SK-N-SH treated with all-trans-retinoic acid at 6 μM for 48 hours (cell line): ENCODE results near the gene SERTAD3.

ENCODE experiments used
- ATAC-seq: fragments of 200-7000 bp; cut with Tn5 transposase; 3 replicates; pipeline ENCODE4 v1.9.1; 2020; ENCODE audit warnings: mild to moderate bottlenecking, moderate library complexity
- ARNTL ChIP-seq: fragments of 450-650 bp; formaldehyde crosslinking; IDR thresholded peaks from 2 replicates; pipeline ENCODE4 v1.5.0; 2020; ENCODE audit warnings: low read depth, mild to moderate bottlenecking, moderate library complexity, borderline replicate concordance
- BACH2 ChIP-seq: fragments of 250-450 bp; sonication (Bioruptor Pico); IDR thresholded peaks from 2 replicates; pipeline ENCODE4 v1.9.0; 2021; ENCODE audit warnings: mild to moderate bottlenecking, borderline replicate concordance
- CSDC2 ChIP-seq: fragments of 250-450 bp; sonication (Bioruptor Pico); IDR thresholded peaks from 2 replicates; pipeline ENCODE4 v1.5.0; 2020; ENCODE audit warnings: mild to moderate bottlenecking, moderate library complexity
- CSRNP3 ChIP-seq: fragments of 250-450 bp; sonication (Bioruptor Pico); IDR thresholded peaks from 2 replicates; pipeline ENCODE4 v1.5.1; 2021; ENCODE audit warnings: mild to moderate bottlenecking, moderate library complexity
- ESRRG ChIP-seq: fragments of 250-450 bp; sonication (Bioruptor Pico); IDR thresholded peaks from 2 replicates; pipeline ENCODE4 v1.6.1; 2021; ENCODE audit warnings: mild to moderate bottlenecking
- GLIS3 ChIP-seq: fragments of 250-450 bp; sonication (Bioruptor Pico); IDR thresholded peaks from 2 replicates; pipeline ENCODE4 v1.5.0; 2020; ENCODE audit warnings: mild to moderate bottlenecking, moderate library complexity
- ISL1 ChIP-seq: fragments of 250-450 bp; sonication (Bioruptor Pico); IDR thresholded peaks from 2 replicates; pipeline ENCODE4 v2.1.2; 2022; ENCODE audit warnings: mild to moderate bottlenecking, moderate library complexity
- OSR1 ChIP-seq: fragments of 250-450 bp; sonication (Bioruptor Pico); IDR thresholded peaks from 2 replicates; pipeline ENCODE4 v1.8.0; 2022; ENCODE audit warnings: moderate library complexity, mild to moderate bottlenecking, inconsistent platforms
- SNAI2 ChIP-seq: fragments of 250-450 bp; sonication (Bioruptor Pico); IDR thresholded peaks from 2 replicates; pipeline ENCODE4 v1.5.0; 2020; ENCODE audit warnings: mild to moderate bottlenecking, moderate library complexity
- TCF4 ChIP-seq: fragments of 250-450 bp; sonication (Bioruptor Pico); IDR thresholded peaks from 2 replicates; pipeline ENCODE4 v1.8.0; 2021; ENCODE audit warnings: mild to moderate bottlenecking, moderate library complexity, borderline replicate concordance
- TOX ChIP-seq: fragments of 250-450 bp; sonication (Bioruptor Pico); IDR thresholded peaks from 2 replicates; pipeline ENCODE4 v1.8.0; 2021; ENCODE audit warnings: mild to moderate bottlenecking, moderate library complexity, borderline replicate concordance
- ZC3H10 ChIP-seq: fragments of 250-450 bp; sonication (Bioruptor Pico); IDR thresholded peaks from 2 replicates; pipeline ENCODE4 v1.5.1; 2021; ENCODE audit warnings: mild to moderate bottlenecking, moderate library complexity
- ZFP3 ChIP-seq: fragments of 250-450 bp; sonication (Bioruptor Pico); IDR thresholded peaks from 2 replicates; pipeline ENCODE4 v1.5.0; 2020; ENCODE audit warnings: mild to moderate bottlenecking, moderate library complexity
- ZFP30 ChIP-seq: fragments of 450-650 bp; formaldehyde crosslinking; IDR thresholded peaks from 2 replicates; pipeline ENCODE4 v1.5.0; 2022; ENCODE audit warnings: mild to moderate bottlenecking, moderate library complexity
- ZNF70 ChIP-seq: fragments of 450-650 bp; formaldehyde crosslinking; IDR thresholded peaks from 2 replicates; pipeline ENCODE4 v1.5.0; 2020; ENCODE audit warnings: mild to moderate bottlenecking, moderate library complexity
- TF ChIP-seq, protein P1 (sequence below): fragments of 250-450 bp; sonication (Bioruptor Pico); IDR thresholded peaks from 2 replicates; pipeline ENCODE4 v1.5.0; 2020; ENCODE audit warnings: mild to moderate bottlenecking, moderate library complexity
- TF ChIP-seq, protein P2 (sequence below): fragments of 250-450 bp; sonication (Bioruptor Pico); IDR thresholded peaks from 2 replicates; pipeline ENCODE4 v1.8.0; 2020; ENCODE audit warnings: mild to moderate bottlenecking, moderate library complexity, borderline replicate concordance
- TF ChIP-seq, protein P3 (sequence below): fragments of 250-450 bp; sonication (Bioruptor Pico); IDR thresholded peaks from 2 replicates; pipeline ENCODE4 v1.5.1; 2020; ENCODE audit warnings: low read depth, mild to moderate bottlenecking, moderate library complexity
- TF ChIP-seq, protein P4 (sequence below): fragments of 250-450 bp; sonication (Bioruptor Pico); IDR thresholded peaks from 2 replicates; pipeline ENCODE4 v1.8.0; 2021; ENCODE audit warnings: low read depth, mild to moderate bottlenecking, moderate library complexity, borderline replicate concordance

Gene SERTAD3

DNA sequence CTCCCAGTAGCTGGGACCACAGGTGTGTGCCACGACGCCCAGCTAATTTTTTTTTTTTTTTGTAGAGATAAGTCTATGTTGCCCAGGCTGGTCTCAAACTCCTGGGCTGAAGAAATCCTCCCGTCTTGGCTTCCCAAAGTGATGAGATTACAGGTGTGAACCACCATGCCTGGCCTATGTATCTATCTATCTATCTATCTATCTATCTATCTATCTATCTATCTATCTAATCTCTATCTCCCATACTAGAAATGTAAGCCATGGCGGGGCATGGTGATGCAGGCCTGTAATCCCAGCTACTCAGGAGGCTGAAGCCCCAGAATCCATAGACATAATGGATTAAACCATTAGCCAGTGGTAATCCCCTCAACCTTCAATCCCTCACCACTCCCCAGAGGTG lies 6.5 kb upstream of the SERTAD3 start:
- no peak for ATAC-seq
- TF ChIP-seq ARNTL (CRISPR knock-in tag) = no peak
- TF ChIP-seq, protein P1, sequence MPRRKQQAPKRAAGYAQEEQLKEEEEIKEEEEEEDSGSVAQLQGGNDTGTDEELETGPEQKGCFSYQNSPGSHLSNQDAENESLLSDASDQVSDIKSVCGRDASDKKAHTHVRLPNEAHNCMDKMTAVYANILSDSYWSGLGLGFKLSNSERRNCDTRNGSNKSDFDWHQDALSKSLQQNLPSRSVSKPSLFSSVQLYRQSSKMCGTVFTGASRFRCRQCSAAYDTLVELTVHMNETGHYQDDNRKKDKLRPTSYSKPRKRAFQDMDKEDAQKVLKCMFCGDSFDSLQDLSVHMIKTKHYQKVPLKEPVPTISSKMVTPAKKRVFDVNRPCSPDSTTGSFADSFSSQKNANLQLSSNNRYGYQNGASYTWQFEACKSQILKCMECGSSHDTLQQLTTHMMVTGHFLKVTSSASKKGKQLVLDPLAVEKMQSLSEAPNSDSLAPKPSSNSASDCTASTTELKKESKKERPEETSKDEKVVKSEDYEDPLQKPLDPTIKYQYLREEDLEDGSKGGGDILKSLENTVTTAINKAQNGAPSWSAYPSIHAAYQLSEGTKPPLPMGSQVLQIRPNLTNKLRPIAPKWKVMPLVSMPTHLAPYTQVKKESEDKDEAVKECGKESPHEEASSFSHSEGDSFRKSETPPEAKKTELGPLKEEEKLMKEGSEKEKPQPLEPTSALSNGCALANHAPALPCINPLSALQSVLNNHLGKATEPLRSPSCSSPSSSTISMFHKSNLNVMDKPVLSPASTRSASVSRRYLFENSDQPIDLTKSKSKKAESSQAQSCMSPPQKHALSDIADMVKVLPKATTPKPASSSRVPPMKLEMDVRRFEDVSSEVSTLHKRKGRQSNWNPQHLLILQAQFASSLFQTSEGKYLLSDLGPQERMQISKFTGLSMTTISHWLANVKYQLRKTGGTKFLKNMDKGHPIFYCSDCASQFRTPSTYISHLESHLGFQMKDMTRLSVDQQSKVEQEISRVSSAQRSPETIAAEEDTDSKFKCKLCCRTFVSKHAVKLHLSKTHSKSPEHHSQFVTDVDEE (CRISPR knock-in tag) = no peak
- TF ChIP-seq, protein P2, sequence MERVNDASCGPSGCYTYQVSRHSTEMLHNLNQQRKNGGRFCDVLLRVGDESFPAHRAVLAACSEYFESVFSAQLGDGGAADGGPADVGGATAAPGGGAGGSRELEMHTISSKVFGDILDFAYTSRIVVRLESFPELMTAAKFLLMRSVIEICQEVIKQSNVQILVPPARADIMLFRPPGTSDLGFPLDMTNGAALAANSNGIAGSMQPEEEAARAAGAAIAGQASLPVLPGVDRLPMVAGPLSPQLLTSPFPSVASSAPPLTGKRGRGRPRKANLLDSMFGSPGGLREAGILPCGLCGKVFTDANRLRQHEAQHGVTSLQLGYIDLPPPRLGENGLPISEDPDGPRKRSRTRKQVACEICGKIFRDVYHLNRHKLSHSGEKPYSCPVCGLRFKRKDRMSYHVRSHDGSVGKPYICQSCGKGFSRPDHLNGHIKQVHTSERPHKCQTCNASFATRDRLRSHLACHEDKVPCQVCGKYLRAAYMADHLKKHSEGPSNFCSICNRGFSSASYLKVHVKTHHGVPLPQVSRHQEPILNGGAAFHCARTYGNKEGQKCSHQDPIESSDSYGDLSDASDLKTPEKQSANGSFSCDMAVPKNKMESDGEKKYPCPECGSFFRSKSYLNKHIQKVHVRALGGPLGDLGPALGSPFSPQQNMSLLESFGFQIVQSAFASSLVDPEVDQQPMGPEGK = no peak
- TF ChIP-seq, all 23 proteins: peak for 0

DNA sequence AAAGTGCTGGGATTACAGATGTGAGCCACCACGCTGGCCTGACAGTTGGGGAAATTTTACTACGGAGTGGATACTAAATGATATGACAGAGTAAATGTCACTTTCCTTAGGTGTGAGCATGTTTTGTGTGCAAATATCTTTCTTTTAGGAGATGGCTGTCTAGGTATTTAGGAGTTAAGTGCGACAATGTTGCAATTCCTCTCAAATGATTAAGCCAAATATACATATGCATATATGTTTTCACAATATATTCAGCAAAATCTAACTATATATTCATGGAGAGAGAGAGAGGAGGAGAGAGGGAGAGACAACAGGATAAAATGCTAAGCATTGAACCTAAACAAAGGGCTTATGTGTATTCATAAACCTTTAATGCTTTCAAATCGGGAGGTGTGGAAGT lies 5.4 kb upstream of the SERTAD3 start:
- TF ChIP-seq, protein P2 = no peak
- TF ChIP-seq OSR1 (CRISPR knock-in tag) (no peak), ESRRG (CRISPR knock-in tag) (no peak), TCF4 (no peak), ARNTL (CRISPR knock-in tag) (no peak)
- no peak for ATAC-seq

- TF ChIP-seq BACH2 (CRISPR knock-in tag) (no peak), ZFP3 (CRISPR knock-in tag) (no peak), SNAI2 (no peak), ARNTL (CRISPR knock-in tag) (no peak), ESRRG (CRISPR knock-in tag) (no peak), TCF4 (no peak), ZNF70 (CRISPR knock-in tag) (no peak), TOX (CRISPR knock-in tag) (no peak), ZC3H10 (CRISPR knock-in tag) (no peak), GLIS3 (CRISPR knock-in tag) (no peak), ZFP30 (CRISPR knock-in tag) (no peak), OSR1 (CRISPR knock-in tag) (no peak), CSDC2 (CRISPR knock-in tag) (no peak), CSRNP3 (CRISPR knock-in tag) (no peak), ISL1 (CRISPR knock-in tag) (no peak)
- TF ChIP-seq, protein P3, sequence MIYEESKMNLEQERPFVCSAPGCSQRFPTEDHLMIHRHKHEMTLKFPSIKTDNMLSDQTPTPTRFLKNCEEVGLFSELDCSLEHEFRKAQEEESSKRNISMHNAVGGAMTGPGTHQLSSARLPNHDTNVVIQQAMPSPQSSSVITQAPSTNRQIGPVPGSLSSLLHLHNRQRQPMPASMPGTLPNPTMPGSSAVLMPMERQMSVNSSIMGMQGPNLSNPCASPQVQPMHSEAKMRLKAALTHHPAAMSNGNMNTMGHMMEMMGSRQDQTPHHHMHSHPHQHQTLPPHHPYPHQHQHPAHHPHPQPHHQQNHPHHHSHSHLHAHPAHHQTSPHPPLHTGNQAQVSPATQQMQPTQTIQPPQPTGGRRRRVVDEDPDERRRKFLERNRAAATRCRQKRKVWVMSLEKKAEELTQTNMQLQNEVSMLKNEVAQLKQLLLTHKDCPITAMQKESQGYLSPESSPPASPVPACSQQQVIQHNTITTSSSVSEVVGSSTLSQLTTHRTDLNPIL (CRISPR knock-in tag) = no peak
- TF ChIP-seq, protein P4, sequence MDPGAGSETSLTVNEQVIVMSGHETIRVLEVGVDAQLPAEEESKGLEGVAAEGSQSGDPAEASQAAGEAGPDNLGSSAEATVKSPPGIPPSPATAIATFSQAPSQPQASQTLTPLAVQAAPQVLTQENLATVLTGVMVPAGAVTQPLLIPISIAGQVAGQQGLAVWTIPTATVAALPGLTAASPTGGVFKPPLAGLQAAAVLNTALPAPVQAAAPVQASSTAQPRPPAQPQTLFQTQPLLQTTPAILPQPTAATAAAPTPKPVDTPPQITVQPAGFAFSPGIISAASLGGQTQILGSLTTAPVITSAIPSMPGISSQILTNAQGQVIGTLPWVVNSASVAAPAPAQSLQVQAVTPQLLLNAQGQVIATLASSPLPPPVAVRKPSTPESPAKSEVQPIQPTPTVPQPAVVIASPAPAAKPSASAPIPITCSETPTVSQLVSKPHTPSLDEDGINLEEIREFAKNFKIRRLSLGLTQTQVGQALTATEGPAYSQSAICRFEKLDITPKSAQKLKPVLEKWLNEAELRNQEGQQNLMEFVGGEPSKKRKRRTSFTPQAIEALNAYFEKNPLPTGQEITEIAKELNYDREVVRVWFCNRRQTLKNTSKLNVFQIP (CRISPR knock-in tag) = no peak
- TF ChIP-seq, protein P2 = no peak
- TF ChIP-seq, protein P1 (CRISPR knock-in tag) = no peak
- ATAC-seq = no peak
Measured at GRCh38 chr19:40446263-40446784, 2.2 kb upstream of the SERTAD3 start.
